CD4-positive, alpha-beta T cell treated with Interleukin-10 for 1 hour (primary cell): ENCODE measurements around the gene UPF2.

ENCODE experiments used
- DNase-seq: peaks from one replicate; pipeline ENCODE4 v3.0.0-alpha.2; 2020

The UPF2 gene

DNA sequence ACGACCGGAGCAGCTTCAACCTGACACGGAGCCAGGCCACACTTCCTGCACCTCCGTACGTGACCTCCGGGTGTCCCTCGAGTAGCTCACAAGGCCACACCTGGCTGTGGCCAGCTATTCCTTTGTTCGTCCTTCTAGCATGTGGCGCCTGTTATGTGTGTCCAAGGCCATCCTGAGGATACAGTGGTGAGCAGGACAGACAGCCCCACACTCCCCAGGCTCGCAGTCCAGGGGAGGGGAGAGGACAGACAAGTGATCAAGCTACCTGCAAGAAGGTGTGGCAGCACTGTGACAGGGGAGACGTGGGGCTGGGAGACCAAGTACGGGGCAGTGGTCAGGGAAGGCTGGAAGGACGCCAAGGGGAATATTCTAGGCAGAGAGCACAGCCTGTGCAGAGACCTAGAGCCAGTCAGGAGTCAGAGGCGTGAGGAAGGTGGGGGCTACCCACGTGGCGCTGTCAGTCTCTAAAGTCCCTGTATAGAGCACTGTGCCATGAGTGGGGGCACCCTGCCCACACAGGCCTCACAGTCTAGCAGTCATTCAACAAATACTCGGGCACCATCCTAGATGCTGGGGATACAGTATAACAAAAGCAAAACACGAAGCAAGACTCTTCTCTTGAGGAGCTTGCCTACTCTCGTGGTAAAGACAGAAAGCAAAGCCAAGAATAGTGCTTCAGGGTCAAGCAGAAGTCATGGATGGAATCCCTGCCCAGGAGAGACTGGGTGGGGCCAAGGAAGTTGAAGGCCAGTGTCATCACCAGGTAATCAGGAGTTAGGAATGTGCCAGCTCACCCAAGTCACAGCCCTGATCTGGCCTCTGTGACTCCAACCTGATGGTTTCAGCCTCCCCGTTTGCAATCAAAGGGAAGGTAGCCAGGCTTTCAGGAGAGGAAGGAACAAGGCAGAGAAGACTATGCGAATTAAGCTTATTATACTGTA lies 160.9 kb downstream of the UPF2 start:
- no peak for DNase-seq

DNA sequence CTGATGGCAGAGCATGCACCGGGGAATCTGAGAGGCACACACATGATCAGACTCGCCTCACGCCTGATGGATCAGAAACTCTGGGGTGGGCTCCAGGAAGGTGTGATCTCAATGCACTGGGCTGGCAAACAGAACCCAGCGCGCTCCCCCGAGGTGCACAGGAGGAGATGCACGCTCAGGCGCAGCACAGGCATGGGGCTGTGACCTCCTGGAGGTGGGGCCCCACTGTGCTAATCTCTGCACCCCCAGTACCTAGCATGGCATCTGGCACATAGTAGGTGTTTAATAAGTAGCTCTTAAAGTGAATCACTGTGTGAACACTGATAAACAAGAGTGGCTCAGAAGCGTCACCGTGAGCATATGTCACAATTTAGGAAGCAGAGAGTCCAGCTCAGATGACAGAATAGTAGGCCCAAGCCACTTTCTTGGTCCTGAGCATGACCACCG lies 161.6 kb downstream of the UPF2 start:
- DNase-seq, result no peak

DNA sequence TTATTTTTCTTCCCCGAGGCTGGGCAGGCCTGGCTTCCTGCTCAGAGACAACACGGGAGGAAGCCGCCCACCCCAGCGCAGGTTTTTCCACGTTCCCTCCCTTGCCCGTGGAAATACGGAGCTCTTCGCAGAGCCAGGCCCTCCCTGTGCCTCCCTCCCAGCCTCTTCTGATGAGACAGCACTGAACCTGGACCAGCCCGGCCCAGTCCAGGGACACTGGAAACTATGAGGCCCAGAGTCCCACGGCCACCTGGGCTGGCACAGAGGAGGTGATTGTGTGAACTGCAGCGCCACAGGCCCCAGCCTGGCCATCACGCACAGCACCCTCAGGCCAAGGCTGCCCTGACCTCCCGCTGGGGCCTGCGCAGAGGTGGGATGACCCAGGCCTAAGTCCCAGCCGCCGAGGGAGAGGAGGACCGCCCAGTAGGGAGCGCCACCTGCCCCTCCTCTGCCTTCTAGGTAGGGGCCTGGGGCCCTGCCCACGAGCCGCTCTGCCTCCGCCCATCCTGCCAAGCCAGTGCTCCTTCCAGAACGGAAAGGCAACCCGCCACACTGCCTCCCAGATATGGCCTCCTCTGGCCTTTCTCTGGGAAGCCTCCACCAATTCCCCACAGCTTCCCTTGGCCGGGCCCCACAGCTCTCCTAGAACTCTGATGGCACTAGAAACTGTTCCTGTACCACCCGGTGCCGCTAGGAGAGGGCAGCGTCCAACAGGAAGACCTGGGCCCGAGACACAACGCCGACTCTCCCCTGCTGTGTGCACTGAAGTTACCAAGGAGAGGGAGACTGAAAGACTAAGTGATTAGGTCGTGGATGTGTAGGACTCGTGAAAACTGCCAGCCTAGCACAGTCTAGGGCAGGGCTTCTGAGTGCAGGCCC lies 162.2 kb downstream of the UPF2 start:
- DNase-seq, result no peak

DNA sequence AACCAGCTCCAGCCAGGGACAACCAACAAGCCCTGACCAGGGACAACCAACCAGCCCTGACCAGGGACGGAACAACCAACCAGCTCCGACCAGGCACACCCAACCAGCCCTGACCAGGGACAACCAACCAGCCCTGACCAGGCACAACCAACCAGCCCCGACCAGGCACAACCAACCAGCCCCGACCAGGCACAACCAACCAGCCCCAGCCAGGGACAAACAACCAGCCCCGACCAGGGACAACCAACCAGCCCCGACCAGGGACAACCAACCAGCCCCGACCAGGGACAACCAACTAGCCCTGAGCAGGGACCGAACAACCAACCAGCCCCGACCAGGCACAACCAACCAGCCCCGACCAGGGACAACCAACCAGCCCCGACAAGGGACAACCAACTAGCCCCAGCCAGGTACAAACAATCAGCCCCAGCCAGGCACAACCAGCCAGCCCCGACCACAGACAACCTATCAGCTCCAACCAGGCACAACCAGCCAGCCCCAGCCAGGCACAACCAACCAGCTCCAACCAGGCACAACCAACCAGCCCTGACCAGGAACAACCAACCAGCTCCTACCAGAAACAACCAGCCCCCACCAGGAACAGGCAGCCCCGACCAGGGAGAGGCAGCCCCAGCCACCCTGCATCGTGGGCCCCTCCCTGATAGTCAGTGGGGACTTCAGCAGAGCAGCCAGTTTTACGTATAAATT lies 163.1 kb downstream of the UPF2 start:
- DNase-seq, result no peak

DNA sequence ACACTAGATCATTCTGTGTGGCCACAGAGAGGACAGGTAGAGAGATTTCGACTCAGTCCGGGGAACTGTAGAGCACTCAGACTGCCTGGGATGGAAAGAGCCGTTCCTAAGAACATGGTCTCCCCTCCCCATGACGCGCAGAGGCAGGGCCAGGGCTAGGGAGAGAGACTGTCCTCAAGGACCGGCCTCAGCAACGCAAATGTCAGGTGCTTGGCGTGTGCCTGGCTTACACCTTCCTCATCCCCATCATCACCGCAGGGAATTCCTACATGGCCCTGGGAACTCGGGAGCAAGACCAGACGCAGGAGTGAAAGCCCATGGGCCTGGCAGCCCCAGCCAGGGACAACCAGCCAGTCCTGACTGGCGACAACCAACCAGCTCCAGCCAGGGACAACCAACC lies 163.8 kb downstream of the UPF2 start:
- DNase-seq, result no peak

DNA sequence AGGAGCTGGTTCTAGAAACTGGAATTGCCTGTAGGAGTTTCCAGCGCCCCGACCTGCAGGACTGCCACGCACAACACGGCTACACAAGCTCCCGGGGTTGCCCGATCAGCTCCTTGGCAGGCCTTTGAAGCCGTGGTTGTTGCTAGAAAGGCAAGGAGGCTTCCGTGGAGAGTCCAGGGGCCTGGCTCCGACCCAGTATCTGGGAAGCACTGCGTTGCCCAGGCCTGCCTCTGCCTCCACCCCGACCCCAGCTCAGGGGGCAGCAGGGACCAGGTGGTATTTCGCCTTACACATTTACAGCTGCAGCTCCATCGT lies 165.1 kb downstream of the UPF2 start:
- no peak for DNase-seq

DNA sequence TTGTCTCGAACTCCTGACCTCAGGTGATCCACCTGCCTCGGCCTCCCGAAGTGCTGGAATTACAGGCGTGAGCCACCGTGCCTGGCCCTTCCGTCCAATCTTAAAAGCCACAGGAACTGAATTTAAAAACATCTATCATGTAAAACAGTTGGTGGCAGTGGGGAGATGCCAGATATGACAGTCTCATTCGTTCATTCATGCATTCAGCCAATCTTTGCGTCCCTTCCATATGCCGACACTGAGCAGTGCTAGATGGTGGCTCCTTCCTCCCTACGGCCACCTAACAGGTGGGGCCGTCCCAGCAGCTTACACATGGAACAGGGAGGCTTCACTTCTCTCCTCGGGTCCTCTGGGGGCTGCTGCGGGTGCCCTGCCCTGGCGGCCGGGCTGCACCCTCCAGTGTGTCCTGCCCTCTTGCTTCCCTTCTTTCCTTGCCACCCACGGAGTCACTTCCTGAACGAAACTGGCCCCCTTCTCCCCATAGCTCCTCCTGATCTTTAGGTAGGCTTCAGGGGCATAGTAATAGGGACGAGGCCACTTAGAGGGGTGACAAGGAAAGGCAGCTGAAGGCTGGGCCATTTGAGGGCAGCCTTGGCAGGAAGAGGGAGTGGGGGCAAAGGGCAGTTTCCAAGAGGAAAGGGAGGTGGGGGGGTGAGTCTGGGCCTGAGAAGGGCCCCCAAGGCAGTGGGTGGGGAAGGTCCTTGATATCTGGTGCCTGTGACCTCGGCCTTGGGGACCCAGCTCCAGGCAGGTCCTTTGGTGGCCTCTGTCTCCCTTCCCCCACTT lies 165.6 kb downstream of the UPF2 start:
- DNase-seq, result no peak

DNA sequence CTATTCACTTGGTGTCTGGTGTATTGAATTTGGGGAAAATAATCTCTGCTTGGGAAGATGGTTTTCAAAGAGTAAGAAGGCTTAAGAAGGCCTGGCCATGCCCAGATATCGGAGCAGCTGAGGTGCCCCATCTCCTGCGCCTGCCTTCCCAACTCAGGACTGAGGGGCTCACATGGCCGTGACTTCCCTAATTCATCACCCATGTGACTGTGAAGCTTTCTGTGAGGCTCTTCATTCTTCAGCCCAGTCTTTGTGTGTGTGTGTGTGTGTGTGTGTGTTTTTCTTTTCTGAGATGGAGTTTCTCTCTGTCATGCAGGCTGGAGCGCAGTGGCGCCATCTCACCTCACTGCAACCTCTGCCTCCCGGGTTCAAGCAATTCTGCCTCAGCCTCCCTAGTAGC lies 166.3 kb downstream of the UPF2 start:
- DNase-seq, result no peak

DNA sequence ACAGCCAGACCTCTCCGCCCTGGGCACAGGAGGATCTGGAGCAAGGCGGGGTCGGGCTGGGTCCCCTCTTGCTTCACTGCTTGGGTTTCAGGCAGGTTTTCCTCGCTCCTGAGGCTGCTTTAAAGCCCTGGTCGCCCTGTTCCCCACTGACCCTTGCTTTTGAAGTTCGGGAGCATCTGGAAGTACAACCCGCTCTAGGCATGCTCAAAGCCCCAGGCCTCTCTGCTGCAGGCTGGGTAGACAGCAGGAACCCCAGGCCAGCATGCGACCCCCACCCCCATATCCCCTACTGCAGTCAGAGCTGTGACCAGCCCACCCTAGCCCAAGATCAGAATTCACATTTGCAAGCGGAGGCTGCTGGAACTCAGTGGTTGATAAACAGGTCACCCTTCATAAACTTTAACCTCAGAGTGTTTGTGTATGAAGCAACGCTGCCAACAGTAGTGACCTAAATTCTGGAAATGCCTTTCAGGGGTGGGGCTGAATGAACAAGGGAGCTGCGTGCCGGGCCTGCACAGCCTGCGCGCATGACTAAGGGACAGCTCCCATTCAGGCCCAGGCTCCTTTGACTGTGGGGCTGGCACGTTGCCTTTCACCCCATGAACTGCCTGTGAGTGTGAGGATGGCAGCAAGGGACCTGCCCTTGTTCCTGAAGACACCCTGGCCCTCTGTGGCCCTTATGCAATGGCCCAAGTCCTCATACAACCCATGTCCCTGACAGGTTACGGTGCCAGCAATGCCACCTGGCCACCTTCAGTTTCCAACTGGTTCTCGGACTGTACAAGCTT lies 166.9 kb downstream of the UPF2 start:
- no peak for DNase-seq

DNA sequence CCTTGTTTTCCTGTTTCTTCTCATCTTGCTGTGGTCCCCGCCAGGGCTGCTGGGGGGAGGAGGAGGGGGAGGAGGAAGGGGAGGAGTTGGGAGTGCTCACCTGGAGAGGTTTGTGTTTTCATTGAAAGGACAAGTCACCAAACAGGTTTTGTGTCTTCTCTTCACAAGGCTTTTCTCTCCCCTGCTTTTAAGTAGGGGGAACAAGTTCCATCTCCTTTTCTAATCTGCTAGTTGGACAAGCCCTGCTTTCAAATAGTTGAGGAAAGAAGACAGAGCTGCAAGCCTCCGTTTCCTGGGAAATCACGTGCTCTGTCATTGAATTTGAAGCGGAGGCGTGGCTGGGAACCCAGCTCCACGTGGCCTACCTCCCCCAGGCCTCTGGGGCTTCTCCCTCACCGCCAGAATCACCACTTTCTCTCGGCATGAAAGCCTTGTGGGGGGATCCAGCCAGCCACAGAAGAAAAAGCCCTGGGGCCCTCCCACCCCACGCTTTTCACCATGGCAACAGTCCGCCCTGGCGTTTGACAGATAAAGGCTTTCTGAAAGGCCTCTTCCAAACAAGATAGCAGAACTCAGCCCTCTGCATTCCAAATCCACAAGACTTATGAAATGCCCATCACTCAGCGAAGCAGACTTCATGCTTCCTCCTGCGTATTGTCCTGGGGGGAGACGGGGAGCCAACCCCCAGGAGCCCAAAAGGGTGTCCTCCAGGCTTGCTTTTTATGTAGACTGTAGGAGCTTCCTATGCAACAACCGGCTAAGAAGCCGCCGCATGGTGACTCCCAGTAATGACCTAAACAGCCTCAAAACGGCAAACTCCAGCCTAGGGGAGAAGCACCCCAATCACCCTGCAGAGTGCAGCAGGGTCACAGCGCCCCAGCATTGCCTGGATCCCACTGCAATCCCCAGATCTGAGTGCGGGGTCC lies 167.8 kb downstream of the UPF2 start:
- peak; percentile 15 for DNase-seq

DNA sequence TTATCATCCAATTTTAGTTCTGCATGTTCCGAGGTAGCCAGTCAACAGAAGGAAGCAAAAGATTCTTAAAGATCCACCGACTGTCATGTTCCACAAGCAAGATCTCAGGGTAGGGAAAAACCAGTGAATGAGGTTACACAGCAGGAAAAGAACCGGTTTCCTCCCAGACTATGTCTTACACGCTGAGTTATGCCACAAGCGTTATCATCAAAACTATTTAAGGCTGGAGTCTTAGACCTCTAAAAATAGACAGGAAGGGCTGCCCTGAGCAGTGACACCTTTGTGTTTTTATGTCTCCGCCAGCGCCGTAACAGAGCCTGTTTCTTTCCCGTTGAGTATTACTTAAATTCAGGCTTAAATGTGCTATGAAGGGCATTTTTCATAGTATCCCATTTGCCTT lies 171.1 kb downstream of the UPF2 start:
- no peak for DNase-seq

DNA sequence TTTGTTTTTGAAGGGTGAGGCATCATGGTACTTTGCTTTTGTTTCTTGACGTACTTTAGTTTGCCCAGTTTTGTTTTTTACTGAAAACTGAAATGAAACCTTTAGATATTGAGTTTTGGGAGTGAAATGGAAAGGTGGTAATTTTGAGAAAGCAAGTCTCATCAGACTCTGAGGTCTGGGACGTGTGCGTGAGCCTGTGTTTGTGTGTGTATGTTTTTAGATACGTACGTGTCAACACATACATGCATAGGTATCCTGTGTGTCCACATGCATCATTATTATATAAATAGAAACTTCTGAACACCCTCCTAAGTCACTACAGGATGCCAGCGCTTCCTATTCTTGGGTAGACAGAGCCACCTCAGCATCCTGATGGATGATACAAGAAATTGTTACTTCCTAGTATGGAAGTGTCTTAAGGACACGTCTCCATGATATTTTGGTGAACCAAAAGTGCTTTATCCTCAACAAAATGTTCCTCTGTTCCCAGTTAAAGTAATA lies 171.7 kb downstream of the UPF2 start:
- no peak for DNase-seq

DNA sequence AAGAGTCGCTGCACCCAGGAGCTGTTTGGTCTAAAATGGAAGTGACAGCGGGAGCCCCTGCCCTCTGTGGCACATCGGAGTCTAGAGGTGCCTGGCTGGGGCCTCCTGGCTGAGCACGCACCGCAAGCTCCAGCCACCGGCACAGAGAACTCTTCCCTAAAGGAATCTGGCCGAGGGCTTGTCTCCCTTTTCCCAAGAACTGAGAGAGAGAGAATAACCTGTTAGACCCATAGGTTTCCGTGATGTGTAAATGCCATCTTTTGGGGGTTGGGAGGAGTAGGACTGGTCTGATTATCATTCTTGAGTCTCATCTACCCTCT lies 172.2 kb downstream of the UPF2 start:
- DNase-seq, result no peak
